Astrocyte of the spinal cord (primary cell): ENCODE data around the gene TSPAN11.

Source experiments
- DNase-seq: peaks from one replicate; pipeline ENCODE4 v3.0.0; 2011; ENCODE audit warnings: low read depth, low spot score
- H3K4me3 ChIP-seq: 2 replicates; pipeline ENCODE4 v1.5.1; 2011; ENCODE audit warnings: low read depth, mild to moderate bottlenecking, low read length, moderate library complexity
- in situ Hi-C: cut with HindIII; loops from 2 replicates; pipeline ENCODE4 v1.10.0; 2017; ENCODE audit warnings: low sequenced_read_pairs
- TF ChIP-seq, protein P1 (sequence below): IDR thresholded peaks from 2 replicates; pipeline ENCODE4 v1.5.1; 2012; ENCODE audit warnings: low read depth, mild to moderate bottlenecking, low read length, inconsistent platforms

TSPAN11 gene

GRCh38 chr12:31005944-31006361, 79.4 kb downstream of the TSPAN11 start:
- no peak overlapping the region for H3K4me3 ChIP-seq
- TF ChIP-seq, protein P1, sequence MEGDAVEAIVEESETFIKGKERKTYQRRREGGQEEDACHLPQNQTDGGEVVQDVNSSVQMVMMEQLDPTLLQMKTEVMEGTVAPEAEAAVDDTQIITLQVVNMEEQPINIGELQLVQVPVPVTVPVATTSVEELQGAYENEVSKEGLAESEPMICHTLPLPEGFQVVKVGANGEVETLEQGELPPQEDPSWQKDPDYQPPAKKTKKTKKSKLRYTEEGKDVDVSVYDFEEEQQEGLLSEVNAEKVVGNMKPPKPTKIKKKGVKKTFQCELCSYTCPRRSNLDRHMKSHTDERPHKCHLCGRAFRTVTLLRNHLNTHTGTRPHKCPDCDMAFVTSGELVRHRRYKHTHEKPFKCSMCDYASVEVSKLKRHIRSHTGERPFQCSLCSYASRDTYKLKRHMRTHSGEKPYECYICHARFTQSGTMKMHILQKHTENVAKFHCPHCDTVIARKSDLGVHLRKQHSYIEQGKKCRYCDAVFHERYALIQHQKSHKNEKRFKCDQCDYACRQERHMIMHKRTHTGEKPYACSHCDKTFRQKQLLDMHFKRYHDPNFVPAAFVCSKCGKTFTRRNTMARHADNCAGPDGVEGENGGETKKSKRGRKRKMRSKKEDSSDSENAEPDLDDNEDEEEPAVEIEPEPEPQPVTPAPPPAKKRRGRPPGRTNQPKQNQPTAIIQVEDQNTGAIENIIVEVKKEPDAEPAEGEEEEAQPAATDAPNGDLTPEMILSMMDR, result no peak
- peak; percentile 61 for DNase-seq
- in situ Hi-C loops, result no loop called here

GRCh38 chr12:31006416-31007152, 80.0 kb downstream of the TSPAN11 start:
- TF ChIP-seq, protein P1, result no peak
- in situ Hi-C loops, result no loop called here
- DNase-seq, result no peak
- no peak overlapping the region for H3K4me3 ChIP-seq

- in situ Hi-C loops, result no loop called here
- H3K4me3 ChIP-seq, result no peak overlapping the region
- no peak for DNase-seq
- TF ChIP-seq, protein P1, result no peak
These were observed 80.6 kb downstream of the TSPAN11 start for GRCh38 chr12:31007153-31007495.

DNA sequence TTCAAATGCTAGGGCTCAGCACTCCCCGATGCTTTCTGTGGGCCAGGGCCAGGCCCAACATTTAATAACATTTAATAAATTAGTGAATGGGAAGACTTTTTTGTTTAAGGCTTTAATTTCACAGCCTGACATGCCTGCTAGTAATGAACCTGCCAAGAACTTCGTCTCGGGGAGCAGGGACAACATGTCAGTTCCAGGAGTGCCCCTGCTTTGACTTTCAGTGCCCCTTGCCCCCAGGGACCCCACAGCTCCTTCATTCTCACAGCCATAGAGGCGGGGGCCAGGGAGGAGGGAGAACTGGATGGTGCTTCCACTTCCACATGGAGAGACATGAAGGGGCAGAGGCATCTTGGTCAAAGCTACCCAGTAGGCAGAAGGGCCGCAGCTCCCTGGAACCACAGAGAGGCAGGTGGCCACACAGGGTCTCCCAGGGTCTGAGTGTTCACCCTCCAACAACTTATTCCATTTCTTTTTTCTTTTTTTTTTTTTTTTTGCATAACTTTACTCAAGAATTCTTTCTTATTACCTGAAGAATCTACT, 81.2 kb downstream of the TSPAN11 start:
- no peak overlapping the region for H3K4me3 ChIP-seq
- TF ChIP-seq, protein P1, result no peak
- in situ Hi-C loops, result no loop called here

DNA sequence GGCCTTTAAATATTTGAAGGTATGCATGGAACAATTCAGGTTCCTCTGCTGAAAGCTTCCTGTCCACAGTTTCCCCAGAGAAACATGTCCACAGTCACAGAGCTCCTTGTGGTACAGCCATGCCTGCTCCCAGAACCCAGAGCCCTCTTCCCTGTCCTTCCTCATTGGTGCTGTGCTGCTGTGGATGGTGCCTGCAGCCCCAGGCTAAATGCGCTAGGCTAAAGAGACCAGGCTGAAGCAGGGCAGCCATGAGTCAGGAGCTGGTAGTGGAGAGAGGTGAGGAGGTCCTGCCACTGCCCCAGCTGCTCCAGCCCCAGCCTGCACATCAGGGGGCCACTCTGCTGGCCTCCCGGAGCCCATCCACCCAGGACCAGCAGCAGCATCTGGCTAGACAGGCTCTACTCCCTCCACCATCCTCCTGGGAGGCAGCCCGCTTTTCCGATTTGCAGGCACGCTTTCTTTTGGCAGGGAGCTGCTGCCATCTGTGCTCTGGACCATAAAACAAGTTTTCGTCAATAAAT, 81.8 kb downstream of the TSPAN11 start:
- no peak for DNase-seq
- in situ Hi-C loops, result no loop called here
- TF ChIP-seq, protein P1, result no peak
- H3K4me3 ChIP-seq, result no peak overlapping the region

More for the DNA sequence above, 81.2 kb downstream of the TSPAN11 start:
- DNase-seq, result no peak

DNA sequence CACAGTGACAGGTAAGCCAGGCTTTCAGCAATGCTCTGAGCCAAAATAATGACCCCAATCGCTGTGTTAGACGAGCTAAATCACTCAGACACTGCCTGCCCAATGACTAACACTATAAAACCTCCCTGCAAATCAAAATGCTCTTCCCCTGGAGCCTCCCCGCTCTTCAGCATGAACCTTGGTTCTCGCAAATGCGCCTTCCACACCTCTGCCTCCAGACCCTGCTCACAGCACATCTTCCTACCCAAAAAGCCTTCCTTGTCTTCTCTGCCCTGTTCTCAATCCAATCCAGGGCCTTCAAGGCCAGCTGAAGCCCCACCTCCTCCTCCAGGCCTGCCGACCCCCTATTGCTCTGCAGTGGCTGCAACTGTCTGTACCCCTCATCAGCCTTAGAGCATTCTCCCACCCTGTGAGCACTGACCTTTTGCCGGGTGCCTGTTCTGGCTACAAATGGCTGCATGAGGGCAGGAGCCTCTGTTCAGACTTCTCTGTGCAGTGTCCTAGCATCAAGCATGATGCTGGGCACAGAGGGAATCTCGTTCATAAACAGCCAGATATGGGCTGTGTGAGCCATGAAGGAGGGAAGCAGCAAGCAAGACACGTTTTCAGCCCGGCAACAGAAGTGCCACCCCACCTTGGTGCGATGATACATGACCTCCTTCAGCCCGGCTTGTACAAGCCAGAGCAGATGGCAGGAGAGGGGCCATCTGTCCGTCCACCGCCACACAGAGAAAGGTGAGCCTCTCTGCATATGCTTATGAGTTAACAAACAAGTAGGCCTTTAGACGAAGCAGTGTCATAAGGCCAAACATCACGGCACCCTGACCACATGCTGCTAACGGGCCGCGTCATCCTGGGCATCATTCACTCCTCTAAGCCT, 82.7 kb downstream of the TSPAN11 start:
- in situ Hi-C loops, result no loop called here

More for the DNA sequence above, 82.7 kb downstream of the TSPAN11 start:
- no peak for DNase-seq
- H3K4me3 ChIP-seq, result no peak overlapping the region
- TF ChIP-seq, protein P1, result no peak
